AG04449 (cell line): ENCODE data around the gene MAPK14.

ENCODE experiments used
- CTCF ChIA-PET: fragments of 350-600 bp; formaldehyde crosslinking; extraction: SDS; loops from one replicate; lab custom pipeline; 2021; ENCODE audit warnings: antibody characterized with exemption; lab: Yijun Ruan, JAX
- POLR2A ChIA-PET: fragments of 400-600, 350-600 bp; formaldehyde crosslinking; extraction: SDS; loops from one replicate; lab custom pipeline; 2020; ENCODE audit warnings: antibody characterized with exemption, inconsistent platforms; lab: Yijun Ruan, JAX
- DNase-seq: peaks from one replicate; pipeline ENCODE4 v3.0.0-alpha.2; 2010; ENCODE audit warnings: low read depth, low spot score
- H3K4me3 ChIP-seq: 2 replicates; pipeline ENCODE4 v1.5.1; 2011; ENCODE audit warnings: low read depth, mild to moderate bottlenecking, control low read depth, low read length
- CTCF ChIP-seq: IDR thresholded peaks from one replicate; pipeline ENCODE4 v1.5.1; 2011; ENCODE audit warnings: mild to moderate bottlenecking, moderate library complexity, low read length, control low read depth, inconsistent platforms; ENCODE audit not compliant: insufficient read depth; ENCODE audit errors: missing control alignments

Gene MAPK14

DNA sequence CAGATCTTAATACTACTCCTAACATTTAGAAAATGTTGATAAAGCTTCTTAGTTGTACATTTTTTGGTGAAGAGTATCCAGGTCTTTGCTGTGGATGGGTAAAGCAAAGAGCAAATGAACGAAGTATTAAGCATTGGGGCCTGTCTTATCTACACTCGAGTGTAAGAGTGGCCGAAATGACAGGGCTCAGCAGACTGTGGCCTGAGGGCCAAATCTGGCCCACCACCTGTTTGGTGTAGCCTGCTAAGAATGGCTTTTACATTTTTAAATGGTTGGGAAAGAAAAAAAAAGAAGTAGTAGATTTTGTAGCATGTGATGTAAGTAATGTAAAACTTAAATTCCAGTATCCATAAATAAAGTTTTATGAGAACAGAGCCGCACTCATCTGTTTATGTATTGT lies 83.3 kb downstream of the MAPK14 start:
- H3K4me3 ChIP-seq: no peak overlapping the region
- ChIA-PET POLR2A (no interaction called here), CTCF (interaction anchor here (1.1 to 11.5 kb wide), 3 partner anchors 12 to 250 kb away, joined by 3 to 171 read pairs (median 22); no protein-coding TSS in a partner anchor)
- no peak for DNase-seq
- no peak for TF ChIP-seq CTCF

DNA sequence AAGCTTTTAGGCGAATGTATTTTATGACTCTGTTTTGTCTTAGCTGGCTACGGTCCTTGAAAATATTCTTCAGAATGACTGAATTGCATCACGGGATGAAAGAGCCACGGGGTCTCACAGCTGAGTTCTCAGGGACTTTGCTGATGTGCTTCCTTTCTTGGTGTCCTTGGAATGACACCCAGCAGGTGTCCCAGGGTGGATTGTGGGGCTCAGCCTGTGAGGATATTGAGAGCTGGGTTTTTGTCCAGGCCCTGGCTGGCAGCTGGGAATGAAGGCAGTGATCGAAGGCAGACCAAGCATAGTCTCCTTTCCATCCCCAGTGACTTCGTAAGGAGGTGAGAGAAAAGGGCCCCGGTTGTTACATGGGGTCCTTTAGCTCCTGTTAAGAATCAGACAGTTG lies 83.9 kb downstream of the MAPK14 start:
- ChIA-PET CTCF (interaction anchor here (0.6 to 11.5 kb wide), 5 partner anchors 8 to 249 kb away, joined by 3 to 171 read pairs (median 6); no protein-coding TSS in a partner anchor), POLR2A (no interaction called here)
- no peak overlapping the region for H3K4me3 ChIP-seq
- no peak for DNase-seq
- TF ChIP-seq CTCF: no peak

DNA sequence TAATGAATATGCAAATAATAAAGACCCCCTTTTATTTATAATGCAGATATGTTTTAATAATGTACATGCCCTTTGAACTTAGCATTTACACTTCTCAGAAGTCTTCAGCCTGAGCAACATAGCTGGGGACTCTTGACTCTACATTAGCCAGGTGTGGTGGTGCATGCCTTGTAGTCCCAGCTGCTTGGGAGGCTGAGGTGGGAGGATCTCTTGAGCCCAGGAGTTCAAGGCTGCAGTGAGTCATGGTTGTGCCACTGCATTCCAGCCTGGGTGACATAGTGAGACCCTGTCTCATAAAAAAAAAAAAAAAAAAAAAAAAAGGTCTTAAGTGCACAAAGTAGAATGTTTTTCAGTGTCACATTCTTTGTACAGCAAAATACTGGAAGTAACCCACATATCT lies 85.4 kb downstream of the MAPK14 start:
- no peak overlapping the region for H3K4me3 ChIP-seq
- POLR2A ChIA-PET: no interaction called here
- no peak for TF ChIP-seq CTCF
- no peak for DNase-seq
- CTCF ChIA-PET: interaction anchor here (1.4 to 11.5 kb wide), 6 partner anchors 10 to 246 kb away, joined by 4 to 171 read pairs (median 6); partner anchors contain the start of gene MAPK14

DNA sequence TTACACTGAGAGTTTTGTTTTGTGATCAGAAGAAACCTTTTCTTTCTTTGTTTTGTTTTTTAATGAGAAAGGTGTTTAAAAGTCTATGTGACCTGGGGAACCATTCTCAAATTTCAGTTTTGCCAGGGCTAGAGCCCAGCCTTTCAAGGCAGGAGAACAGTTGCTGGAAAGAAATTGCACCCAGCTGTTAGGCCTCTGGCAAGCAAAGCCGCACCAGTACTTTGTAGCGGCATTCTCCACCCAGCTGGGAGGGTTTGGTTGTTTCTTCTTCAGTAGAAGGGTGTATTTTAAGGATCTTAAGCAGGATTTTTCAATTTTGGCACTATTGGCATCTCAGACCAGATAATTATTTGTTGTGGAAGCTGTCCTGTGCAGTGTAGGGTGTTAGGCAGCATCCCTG lies 86.1 kb downstream of the MAPK14 start:
- CTCF ChIA-PET: interaction anchor here (1.4 to 11.5 kb wide), 4 partner anchors 13 to 245 kb away, joined by 4 to 171 read pairs (median 5); partner anchors contain the start of gene MAPK14
- DNase-seq: no peak
- POLR2A ChIA-PET: no interaction called here
- no peak for TF ChIP-seq CTCF
- H3K4me3 ChIP-seq: no peak overlapping the region

DNA sequence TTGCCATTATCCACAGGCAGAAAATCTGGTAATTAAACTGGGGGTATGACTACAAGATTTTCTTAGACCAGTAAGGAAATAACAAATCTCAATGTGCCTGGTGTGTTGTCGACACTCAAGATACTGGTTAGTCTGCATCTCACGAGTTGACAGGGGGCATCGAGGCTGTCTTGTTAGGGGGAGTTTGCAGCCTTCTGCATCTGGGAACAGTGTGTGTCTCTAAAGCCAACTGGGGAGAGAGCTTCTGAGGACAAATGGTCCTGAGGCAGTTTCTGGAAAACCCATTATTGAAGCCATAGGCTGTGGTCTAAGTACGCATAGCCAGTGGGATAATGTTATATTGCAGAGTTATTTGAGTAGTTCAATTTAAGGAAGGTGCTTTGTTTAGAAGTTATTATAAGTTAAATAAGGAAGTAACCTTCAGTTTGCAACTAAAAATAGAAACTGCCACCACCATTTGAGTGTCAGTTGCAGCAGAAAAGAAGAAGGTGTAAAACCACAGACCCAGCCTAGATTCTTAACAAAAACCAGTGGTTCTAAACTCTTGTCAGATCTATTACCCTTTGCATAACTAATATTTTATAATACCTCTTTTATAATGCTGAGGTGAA lies 87.3 kb downstream of the MAPK14 start:
- no peak for DNase-seq
- POLR2A ChIA-PET: no interaction called here

More for the DNA sequence above, 87.3 kb downstream of the MAPK14 start:
- CTCF ChIA-PET: interaction anchor here (0.6 to 1.7 kb wide), 3 partner anchors 10 to 20 kb away, joined by 3 to 5 read pairs (median 3); no protein-coding TSS in a partner anchor
- H3K4me3 ChIP-seq: no peak overlapping the region
- TF ChIP-seq CTCF: no peak
